Activated effector memory CD4-positive, alpha-beta T cell treated with anti-CD3 and anti-CD28 coated beads, Interleukin-2, amount 50 U/mL, for 16 hours (primary cell): ENCODE measurements around the gene COPS7B.

ENCODE experiments used
- DNase-seq: peaks from one replicate; pipeline ENCODE4 v3.0.0-alpha.2; 2020

The COPS7B gene

DNA sequence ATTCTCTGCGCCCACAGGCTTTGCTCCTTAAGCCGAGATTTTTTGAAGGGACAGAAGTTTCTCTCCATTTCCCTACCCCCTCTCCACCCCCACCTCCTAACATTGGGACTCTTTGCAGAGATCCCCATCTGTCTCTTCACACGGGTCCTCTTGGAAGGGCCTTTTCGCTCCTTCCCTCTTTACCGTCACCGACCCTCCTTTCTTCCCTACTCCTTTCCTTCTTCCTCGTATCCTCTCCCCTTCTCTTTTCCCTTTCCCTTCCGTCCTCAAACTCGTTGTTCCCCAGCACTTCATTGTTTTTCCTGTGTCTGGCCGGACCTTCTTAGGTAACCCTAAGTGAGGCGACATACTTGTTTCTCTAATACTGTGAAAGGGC, 660 bp downstream of the COPS7B start:
- DNase-seq = no peak

DNA sequence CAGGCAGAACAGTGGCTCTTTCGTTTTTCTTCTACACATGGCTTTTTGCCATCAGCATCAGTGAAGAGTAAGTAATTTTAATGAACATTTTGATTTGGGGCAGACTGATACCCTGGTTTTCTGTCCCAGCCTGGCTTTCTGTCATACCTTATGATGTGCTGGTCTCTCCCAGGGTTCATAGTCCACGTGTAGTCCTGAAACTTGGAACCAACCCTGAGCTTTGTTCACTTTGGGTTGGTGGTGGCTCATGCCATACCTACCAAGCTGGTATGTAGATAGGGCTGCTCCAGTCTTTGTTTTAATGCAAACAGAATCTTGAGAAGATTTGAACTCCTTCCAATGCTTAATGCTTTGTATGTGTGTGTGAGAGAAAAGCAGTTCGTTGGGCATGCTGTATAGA, 4.9 kb downstream of the COPS7B start:
- no peak for DNase-seq

DNA sequence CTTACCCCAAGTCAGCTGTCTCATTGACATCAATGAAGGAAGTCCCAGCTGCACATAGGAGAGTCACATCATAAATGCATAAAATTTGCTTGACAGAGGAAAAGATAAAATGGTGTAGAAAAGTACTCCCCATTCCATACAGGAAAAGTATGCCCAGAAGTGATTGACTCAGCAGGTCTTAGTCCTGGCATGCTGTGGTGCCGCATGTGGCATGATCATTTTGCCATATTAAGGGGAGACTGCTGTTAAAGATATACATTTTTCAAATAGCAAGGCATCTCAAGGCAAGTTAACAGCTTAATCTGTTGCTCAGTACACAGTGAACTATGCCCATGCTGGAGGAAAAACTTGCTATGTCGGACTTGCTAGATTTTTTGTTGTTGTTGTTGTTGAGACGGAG, 8.1 kb downstream of the COPS7B start:
- DNase-seq = no peak

DNA sequence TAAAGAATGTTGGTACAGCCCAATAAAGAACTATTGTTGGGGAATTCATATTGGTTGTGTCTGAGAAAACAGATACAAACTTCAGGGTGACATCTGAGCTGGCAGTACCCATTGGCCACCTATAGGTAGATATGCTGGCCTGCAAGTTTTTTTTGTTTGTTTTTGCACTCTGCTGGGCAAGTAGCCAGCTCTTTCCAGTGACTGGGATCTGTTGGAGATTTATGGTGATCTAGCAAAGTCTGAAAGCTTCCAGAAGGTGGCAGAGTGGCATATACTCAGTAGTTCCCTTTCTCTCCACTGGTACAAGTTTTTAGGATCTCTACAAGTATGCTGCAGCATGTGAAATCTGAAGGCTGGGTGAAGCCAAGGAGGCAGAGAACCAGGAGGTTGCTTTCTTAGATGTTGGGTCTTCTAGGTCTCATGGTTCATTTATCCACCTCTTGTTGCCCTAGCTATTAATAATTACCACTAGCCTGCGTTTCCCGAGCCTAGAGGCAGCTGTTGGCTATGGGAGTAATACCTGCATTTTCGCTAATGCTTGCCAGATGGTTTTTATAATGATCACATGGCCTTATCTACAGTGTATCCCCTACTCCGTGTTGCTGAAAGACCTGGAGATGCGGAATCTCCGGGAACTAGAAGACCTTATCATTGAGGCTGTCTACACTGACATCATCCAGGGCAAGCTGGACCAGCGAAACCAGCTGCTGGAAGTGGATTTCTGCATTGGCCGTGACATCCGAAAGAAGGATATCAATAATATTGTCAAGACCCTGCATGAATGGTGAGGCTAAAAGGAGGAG, 9.5 kb downstream of the COPS7B start:
- no peak for DNase-seq

DNA sequence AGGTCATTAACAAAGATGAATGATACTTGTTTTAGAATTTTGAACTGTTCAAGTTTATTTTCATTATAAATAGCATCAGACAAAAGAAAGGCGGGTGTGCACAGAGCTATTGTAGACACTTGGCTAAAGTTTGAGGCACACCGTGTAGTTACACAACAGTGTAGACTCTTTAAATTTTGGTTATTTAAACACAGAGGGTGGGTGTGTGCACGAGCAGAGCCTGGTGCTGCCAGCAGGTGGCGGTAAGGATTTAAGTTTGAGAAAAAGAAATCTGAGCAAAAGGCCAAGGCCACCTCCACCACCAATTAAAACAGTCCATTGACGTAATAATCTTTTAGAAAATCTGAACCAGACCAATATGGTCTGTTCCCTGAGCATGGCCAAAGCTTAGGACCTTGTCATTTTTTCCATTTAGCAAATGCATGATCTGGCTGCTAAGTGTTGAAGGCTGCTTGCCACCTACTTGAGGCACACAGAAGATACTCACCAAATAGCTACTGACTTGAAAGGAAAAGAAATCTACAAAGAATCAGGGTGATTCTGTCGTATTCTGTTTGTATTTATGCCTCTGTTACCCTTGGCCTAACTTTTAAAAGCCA, 14.3 kb downstream of the COPS7B start:
- DNase-seq = peak; percentile 75

DNA sequence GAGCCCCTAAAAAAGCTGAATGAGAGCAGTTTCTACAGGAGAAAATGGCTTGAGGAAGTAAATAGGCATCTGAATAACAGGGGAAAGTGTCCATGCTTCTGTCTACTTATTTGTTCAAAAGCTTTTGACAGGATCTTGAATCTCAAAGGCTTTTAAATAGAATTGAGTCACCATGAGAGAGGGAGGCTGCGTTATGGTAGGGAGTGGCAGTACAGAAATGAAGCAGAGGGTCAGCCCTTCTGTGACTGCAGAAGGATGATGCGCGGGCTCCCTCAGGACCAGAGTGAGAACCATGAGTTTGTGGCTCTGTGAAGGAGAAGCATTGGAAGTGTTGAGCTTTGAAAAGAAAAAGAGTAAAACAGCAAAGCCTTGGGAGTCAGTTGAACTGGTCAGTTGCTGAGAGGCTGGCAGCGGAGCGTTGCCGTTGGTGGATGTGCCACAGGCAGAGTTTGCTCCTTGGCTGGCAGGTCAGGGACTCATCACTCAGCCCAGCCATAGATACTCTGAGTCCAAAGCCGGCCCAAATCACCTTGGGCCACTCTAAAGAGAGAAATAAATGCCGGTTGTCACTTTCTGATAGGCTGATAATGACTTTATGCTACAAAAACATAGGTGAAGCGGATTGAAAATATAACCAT, 17.4 kb downstream of the COPS7B start:
- no peak for DNase-seq

DNA sequence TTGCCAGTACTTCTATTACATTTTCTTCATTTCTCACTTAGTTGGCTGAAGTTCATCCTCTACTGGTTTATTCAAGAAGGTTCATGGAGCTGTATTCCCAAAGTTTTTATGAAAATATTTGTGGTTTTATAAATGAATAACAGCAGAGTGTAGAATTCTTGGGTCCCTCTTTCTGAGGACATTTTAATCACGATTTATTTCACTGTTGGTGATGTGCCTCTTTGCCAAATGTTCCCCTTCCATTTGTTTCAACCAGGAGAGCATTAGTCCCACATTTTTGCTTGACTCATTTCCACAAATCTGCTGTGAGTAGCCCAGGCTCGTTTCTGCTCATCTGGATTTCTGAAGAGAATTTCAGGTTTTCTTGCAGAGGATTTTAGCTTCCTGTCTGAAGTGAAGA, 20.8 kb downstream of the COPS7B start:
- DNase-seq = no peak

DNA sequence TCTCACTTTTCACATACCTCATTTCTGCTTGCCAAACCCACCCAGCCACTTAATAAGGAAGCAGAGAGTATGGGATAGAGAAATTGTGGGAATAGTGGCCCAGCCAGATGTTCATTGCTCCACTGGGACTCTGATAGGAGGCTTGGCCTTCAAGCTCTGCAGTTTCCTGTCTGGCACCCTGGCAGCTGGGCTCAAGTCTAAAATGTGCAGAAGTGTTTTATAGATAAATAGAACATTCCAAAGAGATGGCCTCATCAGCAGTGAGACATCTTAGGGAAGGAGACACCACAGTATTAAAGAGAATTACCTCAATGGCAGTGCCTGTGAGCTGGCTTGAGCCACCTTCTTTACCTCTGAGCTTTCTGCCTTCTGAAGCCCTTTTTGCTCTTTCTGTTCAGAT, 24.7 kb downstream of the COPS7B start:
- no peak for DNase-seq

- DNase-seq = no peak
These were observed 30.2 kb downstream of the COPS7B start for GRCh38 chr2:231816327-231817026.

- DNase-seq = no peak
These were observed 33.3 kb downstream of the COPS7B start for GRCh38 chr2:231819447-231820042.

DNA sequence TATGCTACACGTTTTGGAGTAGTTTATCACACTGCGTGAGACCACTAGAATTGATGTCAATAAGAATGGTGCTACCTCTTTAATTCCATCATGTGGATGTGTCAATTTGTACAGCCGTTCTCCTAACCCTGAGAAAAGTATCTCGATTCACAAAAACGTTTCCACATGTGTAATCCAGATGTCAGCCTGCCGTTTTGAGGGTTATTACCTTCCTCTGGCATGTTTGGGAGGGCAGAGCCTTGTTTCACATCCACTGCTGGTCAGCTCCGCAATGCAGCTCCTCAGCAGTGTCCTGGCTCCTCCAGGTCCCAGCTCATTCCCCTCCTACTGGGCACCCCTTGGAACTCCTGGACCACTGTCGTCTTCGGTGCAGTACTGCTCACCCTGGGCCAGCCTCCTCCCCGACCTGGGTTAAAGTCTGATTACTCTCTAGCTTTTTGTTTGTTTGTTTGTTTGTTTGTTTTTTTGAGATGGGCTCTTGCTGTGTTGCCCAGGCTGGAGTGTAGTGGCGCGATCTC, 34.6 kb downstream of the COPS7B start:
- DNase-seq = no peak

DNA sequence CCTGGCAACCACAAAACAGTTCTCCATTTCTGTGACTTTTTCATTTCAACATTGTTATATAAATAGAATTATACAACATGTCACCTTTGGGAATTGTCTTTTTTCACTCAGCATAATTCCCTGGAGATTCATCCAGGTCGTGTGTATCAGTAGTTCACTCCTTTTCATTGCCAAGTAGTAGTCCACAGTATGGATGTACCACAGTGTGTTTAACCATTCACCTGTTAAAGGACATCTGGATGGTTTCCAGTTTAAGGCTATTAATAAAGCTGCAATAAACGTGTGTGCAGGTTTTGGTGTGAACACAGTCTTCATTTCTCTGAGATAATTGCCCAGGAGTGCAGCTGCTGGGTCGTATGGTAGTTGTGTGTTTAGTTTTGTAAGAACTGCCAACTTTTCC, 35.7 kb downstream of the COPS7B start:
- DNase-seq = no peak

GRCh38 chr2:231853105-231853504, 66.9 kb downstream of the COPS7B start:
- DNase-seq = no peak

DNA sequence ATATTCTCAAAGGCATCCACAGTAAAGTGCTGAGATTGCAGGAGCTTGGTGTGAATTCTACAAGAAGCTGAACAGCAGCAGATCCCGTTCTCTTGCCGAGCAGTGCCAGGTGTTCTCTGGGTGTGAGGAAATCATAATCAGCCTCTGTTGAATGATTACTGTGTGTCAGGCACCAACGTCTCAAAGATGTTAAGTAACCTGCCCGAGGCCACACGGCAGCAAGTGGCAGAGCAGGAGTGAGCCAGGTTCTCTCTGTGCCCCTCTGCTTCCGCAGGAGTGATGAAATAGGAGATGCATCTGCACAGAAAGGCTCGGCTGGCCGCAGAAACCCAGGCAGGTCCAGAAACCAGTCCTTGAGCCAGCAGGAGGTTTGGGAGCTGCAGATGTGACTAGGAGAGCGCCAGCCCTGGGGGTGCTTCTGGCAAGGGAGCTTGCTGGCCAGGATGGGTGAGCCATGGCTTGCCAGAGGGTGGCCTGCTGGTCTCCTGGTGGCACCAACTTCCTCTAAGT, 68.4 kb downstream of the COPS7B start:
- no peak for DNase-seq

- DNase-seq = no peak
These were observed 70.7 kb downstream of the COPS7B start for GRCh38 chr2:231856959-231857358.
